HG02938 (cell line): ENCODE results near the gene CD177.
"Not testable (repeated sequence)": the region's sequence is repeated elsewhere in the genome, so short reads cannot be mapped to it uniquely, and the experiment has no call there.

Experiments
- ATAC-seq: cut with Tn5 transposase; IDR thresholded peaks from one replicate; pipeline ENCODE4 v1.9.1; 2021; ENCODE audit warnings: mild to moderate bottlenecking, moderate library complexity; ENCODE audit not compliant: unreplicated experiment

Gene CD177, protein sequence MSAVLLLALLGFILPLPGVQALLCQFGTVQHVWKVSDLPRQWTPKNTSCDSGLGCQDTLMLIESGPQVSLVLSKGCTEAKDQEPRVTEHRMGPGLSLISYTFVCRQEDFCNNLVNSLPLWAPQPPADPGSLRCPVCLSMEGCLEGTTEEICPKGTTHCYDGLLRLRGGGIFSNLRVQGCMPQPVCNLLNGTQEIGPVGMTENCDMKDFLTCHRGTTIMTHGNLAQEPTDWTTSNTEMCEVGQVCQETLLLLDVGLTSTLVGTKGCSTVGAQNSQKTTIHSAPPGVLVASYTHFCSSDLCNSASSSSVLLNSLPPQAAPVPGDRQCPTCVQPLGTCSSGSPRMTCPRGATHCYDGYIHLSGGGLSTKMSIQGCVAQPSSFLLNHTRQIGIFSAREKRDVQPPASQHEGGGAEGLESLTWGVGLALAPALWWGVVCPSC

DNA sequence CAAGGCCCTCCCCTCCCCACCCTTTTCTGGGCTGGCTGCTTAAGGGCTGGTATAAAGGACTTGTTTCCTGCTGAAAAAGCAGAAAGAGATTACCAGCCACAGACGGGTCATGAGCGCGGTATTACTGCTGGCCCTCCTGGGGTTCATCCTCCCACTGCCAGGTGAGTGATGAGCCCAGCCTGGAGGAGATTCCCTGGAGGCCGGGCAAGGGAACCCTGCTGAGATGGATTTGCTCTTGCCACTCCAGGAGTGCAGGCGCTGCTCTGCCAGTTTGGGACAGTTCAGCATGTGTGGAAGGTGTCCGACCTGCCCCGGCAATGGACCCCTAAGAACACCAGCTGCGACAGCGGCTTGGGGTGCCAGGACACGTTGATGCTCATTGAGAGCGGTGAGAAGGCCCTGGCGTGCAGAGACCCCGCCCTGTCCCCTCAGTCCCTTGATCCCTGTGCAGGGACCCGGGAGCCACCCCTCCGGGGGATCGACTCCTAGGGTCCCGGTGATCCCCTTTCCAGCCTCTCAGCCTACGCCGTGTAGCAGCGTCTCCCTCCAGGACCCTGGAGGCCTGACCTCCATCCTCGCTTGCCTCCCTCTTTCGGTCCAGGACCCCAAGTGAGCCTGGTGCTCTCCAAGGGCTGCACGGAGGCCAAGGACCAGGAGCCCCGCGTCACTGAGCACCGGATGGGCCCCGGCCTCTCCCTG is at the start of gene CD177:
Gene CD177, plus strand, starts transcription at position 81 of the 699 bp plus-strand sequence. Its CDS starts 29 bp downstream, at position 110.
- no peak for ATAC-seq

DNA sequence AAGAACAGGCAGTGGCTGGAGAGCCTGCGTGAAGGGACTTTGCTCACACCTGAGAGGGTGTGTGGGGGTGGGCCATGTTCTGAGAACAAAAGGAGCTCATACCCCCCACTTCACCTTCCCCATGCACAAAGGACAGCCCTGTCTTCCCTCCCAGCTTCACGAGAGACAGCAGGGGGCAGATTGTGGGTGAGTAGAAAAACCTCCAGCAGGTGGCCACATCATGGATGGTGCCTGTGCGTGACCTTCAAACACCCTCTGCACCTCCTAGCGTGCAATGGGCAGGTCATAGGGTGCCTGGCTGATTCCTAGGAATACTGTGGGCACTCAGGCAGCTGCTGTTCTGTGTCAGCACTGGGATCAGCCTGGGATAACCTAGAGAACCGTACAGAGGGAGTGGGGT is 47.8 kb upstream of the CD177 start:
- no peak for ATAC-seq

DNA sequence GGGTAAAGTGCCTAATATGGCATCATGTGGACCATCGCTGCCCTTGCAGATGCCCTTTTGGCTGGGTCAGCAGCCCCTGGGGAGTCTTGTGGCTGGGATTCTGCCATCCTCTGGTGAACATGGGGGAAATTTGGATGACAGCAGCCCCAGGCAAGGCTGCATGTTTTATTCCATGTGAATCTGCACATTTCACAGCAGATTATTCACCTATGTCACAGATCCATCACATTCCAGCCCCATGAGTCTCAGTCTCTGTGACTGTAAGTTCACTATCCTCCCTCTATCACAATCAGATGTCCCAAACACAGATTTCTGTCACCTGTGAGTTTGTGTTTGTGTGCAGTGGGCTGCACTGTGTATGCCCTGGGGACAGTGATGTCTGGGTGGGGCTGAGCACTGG is 47.4 kb upstream of the CD177 start:
- no peak for ATAC-seq

DNA sequence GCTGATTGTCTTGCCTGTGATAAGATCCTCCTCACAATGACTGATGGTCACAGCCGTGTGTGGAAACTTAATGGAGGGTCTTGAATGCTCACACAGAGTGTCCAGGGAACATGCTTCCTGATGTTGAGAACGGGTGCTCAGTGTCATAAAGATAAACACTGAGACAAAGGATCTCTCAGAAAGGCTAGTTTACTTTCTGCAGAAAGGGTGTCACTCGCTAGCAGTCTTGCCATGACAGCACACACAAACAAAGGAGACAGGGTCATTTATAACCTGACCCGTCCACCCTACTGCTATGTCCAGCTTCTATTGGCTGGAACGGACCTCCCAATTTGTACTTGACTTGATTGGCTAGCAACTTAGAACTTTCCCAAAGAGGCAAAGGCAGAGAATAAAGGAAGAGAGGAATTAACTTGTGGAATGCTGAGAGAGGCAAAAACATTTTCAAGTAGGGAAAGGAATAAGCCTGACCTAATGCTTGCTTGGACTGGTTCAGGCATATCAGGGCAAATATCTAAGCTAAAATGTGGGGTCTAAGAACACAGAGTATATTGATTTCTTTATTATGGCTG is 45.2 kb upstream of the CD177 start:
- no peak for ATAC-seq

DNA sequence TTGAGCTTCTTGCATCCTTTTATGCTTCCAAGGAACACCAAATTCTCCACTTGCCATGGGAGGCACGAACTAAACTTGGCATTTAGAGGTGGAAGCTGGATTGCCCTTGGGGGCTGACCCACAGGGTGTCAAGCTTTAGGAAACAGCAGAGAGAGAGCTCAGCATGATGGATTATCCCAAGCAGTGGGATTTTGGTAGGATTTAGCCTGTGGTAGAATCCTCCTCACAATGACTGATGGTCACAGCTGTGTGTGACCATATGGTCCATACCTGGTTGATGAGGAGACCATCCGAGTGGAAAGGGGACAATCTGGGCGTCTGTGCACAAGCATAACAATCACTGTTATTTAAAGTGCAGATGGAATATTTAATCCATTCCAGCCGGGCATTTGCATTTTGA is 44.0 kb upstream of the CD177 start:
- ATAC-seq, result no peak

DNA sequence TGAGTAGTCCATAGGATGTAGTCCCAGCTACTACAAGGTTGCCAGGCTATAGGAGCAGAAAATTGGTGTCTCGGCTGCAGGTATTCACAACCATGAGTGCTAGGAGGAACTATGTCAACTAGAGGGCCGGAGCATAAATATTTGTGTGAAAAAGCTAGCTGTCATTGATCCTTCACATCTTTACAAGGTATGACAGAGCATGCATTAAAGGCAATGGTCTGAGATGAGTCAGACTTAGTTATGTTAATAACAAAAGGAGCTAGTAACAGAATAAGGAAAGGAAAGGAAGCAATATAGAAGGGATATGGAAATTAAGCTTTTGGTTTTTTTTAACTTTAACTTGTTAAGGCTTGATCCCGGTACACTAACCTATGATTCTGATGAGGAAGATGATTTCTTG is 43.3 kb upstream of the CD177 start:
- ATAC-seq, result no peak

DNA sequence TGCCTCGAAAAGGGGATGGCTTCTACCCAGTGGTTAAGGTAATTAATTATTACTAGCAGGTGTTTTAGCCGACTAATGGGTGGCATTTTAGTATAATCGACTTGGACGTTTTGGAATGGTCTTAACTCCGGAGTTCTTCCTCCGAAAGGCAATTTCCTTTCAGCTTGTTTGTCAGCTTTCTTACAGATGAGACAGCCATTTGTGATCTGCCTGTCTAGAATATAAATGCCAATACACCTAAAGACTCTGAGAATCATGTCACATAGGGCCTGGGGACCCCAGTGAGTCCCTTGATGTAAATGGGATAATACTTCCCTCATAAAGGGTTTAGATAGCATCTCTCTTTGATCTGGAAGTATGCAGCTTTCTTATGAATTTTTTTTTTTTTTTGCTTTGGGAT is 42.2 kb upstream of the CD177 start:
- no peak for ATAC-seq

DNA sequence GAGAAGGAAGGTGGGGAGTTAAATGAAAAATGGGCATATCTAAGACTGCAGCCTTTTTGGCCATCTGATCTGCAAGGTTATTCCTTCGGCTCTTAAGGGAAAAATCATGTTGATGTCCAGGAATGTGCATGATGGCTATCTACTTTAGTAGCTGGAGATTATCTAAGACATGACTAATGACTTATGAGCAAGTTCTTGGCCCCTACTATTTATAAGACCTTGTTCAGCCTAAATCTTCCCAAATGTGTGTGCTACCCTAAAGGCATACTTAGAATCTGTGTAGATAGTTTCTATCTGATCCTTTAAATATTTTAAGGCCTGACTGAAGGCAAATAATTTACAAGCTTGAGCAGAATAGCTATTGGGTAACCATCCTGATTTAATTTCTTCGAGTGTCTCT is 41.8 kb upstream of the CD177 start:
- ATAC-seq, result no peak

DNA sequence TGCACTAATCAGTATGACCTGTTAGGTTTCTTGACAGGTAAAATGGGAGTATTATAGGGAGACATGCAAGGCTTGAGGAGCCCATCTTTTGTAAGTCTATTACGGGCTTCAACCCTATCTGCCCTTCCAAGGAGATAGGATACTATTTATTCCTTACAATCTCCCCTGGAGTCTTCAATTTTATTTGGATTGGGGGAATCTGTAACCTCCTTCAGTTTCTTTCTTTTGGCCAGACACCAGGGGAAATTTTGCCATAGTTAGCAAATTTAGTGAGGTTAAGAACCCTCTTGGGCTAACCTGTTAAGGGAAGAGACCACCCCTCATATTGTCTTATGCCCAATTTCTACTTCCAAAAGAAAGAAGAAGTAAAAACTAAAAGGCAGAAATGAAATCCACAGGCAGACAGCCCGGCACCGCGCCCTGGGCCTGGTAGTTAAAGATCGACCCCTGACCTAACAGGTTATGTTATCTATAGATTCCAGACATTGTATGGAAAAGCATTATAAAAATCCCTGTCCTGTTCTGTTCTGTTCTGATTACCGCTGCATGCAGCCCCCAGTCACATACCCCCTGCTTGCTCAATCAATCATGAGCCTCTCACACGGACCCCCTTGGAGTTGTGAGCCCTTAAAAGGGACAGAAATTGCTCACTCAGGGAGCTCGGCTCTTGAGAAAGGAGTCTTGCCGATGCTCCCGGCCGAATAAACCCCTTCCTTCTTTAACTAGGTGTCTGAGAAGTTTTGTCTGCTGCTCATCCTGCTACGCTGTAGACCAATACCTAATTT is 39.6 kb upstream of the CD177 start:
- ATAC-seq, result no peak

DNA sequence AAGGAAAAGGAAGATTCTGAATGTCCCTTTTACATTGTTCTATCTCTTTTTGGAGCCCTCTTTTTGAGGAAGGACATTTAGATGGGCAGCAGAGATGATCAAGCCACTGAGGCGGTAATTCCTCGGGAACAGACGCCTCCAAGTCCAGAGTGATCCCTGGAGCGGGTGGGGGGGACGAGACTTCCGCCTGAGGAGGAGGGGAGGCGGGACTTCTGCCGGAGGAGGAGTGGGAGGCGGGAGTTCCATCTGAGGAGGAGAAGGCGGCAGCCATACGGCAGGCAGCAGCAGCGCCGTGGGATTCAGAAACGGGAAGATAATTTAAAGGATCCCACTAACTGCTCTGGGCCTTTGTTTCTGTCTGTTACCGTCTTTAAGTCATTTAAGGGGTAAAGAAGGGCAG is 37.6 kb upstream of the CD177 start:
- no peak for ATAC-seq

DNA sequence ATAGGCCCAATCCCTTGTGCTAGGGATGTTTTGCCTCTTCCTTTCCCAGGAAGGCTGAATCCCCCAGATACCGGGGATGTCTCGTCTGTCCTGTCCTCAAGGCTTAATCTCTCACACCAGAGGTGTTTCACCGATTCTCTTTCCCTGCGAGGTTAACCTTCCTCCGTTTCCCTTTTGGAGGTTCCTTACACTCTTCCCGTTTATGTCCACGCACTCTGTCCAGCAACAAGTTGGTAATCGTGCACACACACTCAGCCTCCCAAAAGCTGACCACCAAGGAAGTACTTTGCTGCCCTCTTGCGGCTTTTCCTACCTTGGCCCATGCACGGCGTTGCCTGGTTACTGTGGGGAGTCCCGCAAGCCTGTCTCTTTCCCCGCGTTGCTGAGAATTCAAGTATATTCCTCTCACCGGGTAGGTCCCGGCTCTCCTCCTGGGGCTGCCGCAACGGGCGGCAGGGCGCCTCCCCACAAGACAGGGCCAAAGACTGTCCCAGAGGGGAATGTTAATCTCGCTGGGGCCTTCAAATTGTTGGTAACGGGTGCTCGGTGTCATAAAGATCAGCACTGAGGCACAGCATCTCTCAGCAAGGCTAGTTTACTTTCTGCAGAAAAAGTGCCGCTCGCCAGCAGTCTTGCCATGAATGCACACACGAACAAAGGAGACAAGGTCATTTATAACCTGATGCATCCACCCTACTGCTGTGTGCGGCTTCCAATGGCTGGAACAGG is 36.7 kb upstream of the CD177 start:
- no peak for ATAC-seq

DNA sequence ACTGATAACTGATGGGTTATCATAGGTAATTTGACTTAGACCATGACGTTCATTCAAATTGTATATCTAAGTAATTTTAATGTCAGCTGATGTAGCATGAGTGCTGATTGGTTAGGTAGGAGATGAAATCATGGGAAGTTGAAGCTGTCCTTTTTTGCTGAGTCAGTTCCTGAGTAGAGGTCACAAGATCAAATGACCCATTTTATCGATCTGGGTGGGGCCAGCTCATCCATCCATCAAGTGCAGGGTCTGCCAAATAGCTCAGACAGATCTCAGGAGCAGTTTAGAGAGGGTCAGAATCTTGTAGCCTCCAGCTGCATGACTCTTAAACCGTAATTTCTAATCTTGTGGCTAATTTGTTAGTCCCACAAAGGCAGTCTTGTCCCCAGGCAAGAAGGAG is 35.3 kb upstream of the CD177 start:
- ATAC-seq, result no peak

DNA sequence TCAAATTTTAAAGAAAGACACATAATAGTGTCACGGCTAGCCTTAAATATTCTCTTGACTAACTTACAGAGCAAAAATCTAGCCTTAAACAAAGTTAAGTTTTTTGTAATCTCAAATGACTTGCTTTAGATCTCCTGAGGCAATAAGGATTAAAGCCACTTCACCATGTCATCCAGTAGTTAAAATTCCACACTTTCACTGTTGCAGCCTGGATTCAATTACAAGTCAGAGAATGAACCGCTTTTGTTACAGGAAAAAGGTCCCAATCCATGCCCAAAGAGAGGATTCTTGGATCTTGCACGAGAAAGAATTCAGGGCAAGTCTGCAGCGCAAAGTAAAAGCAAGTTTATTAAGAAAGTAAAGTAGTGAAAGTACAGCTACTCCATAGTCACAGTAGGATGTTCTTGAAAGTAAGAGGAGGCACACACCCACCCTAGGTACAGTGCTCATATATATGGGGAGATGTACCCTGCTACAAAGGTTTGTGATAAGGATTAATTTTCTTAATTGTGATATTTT is 34.6 kb upstream of the CD177 start:
- no peak for ATAC-seq

DNA sequence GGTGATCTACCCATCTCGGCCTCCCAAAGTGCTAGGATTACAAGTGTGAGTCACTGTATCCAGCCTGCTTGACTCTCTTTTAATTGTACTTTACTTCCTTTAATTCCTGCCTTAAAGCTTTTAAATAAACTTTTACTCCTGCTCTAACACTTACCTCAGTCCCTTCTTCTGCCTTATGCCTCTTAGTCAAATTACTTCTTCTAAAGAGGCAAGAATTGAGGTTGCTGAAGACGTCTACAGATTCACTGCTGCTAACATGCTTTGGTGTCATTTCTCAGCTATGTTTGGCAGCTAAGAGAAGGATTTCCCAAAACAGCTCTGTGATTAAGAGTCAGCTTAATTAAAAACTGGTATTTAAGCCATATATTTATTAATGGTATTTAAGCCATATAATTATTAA is 32.9 kb upstream of the CD177 start:
- ATAC-seq, result no peak

DNA sequence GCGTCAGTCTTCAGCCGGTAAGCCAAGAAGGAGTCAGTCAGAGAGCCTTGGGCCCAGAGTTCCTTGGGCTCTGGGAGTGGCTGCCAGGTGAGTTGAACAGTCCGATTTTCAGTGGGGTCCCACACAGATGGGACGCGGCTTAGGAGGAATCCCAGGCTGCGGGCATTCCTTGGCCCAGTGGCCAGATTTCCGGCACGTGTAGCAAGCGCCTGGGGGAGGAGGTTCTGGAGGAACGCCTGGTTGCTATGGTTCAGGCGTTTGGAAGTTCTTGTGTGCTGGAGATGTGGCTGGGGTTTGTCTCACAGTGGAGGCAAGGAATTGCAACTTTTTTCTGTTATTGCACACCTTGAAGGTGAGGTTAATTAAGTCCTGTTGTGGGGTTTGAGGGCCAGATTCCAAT is 26.7 kb upstream of the CD177 start:
- ATAC-seq, result not testable (repeated sequence)

DNA sequence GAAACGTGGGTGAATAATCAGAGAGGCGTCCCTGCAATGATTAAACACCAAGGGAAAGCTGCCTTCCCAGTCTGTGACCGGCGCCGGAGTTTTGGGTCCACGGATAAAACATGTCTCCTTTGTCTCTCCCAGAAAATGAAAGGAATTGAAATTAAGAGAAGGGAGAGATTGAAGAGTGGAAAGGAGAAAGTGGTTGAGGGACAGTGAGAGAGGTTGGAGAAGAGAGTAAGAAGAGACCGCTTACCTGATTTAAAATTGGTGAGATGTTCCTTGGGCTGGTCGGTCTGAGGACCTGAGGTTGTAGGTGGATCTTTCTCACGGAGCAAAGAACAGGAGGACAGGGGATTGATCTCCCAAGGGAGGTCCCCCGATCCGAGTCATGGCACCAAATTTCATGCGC is 24.9 kb upstream of the CD177 start:
- ATAC-seq, result not testable (repeated sequence)

DNA sequence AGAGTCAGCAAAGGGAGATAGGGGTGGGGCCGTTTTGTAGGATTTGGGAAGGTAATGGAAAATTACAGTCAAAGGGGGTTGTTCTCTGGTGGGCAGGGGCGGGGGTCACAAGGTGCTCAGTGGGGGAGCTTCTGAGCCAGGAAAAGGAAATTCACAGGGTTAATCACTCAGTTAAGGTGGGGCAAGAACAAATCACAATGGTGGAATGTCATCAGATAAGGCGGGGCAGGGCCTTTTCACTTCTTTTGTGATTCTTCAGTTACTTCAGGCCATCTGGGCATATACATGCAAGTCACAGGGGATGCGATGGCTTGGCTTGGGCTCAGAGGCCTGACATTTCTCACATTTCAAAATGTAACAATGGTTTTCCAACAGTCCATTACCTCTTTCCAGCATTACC is 24.4 kb upstream of the CD177 start:
- ATAC-seq, result not testable (repeated sequence)

DNA sequence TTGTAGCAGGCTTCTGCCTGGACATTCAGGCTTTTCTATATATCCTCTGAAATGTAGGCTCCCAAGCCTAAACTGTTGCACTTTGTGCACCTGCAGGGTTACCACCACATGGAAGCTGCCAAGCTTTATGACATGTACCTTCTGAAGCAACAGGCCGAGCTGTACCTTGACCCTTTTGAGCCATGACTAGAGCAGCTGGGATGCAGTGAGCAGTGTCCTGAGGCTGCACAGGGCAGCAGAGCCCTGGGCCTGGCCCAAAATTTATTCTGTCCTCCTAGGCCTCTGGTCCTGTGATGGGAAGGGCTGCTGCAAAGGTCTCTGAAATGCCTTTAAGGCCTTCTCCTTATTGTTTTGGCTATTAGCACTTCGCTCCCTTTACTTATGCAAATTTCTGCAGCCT is 23.5 kb upstream of the CD177 start:
- ATAC-seq, result no peak

DNA sequence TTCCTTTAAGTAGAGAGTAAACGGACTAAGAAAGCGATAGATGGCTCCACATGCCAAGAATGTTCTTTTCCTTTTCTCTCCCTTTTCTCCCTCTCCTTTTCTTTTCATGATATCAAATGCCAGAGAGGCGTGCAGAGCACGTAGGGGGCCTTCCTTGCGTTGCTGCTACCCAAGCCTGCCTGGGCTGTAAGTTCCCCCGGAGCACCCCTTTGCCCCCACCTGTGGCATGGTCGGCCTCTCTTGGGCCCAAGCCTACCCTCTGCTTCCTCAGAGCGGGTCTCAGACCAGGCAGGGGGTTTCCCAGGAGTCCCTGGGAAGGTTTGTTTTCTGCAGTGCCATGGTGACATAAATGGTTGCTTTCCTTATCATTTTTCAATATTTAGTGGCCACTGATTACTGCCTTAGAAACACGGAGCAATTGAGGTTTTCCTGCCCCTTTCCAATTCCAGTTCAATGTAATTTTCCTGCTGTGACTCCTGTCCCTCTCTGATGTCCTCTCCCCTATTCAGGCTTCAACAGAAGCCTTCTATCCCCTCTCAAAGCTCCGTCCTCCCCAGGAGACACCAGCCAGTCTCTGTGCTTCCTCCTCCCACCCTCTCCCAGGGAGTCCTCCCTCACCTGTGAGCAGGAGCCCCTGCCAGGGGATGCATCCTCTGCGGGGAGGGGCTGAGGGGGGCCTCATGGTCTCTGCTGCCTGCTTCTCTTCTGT is 22.6 kb upstream of the CD177 start:
- ATAC-seq, result no peak
